ENCODE results near the gene MGAT1. TPM values are rescaled to one million over a fixed set of nuclear protein-coding genes. Genes with fewer than 3 reads are reported as not detected.
"Not testable (repeated sequence)": the region's sequence is repeated elsewhere in the genome, so short reads cannot be mapped to it uniquely, and the experiment has no call there.

Gene MGAT1
- total RNA-seq, 1 experiment from 2014 or later: 93.6 TPM

DNA sequence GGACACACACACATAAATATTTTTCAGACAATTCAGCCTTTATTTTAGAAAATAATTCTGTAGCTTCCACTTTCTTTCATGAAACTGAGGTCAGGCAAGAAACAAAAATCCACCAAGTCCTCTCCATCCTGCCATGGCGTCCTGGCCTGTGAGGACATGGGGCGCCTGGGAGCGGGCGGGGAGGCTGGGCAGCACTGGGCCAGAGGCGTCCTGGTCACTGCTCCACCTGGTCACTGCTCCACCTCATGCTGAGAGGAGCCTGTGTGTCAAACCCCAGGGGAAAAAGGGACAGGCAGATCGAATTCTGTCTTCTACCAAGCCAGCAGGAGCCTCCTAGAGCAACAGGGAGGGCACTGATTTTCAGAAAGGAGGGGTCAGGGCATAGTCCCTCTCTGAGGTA lies 12.1 kb downstream of the MGAT1 start:
- H3K9me3 Mint-ChIP-seq: no peaks in the 10 kb centered on the region
- TF ChIP-seq, protein P1, sequence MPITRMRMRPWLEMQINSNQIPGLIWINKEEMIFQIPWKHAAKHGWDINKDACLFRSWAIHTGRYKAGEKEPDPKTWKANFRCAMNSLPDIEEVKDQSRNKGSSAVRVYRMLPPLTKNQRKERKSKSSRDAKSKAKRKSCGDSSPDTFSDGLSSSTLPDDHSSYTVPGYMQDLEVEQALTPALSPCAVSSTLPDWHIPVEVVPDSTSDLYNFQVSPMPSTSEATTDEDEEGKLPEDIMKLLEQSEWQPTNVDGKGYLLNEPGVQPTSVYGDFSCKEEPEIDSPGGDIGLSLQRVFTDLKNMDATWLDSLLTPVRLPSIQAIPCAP (CRISPR knock-in tag; IDR thresholded peaks at IDR 0.05): no peak
- DNase-seq (ENCODE audit: low spot score) (no peak), ATAC-seq (no peak)
- H3K36me3 Mint-ChIP-seq: peaks cover 23% of the 10 kb centered on the region
- no peaks in the 10 kb centered on the region for H3K27me3 Mint-ChIP-seq (ENCODE audit: low read depth)
- H3K27ac Mint-ChIP-seq: peak overlapping the region; percentile 17; the same call in 1 of the 2 replicates
- CTCF ChIA-PET: interaction anchor here (1.0 to 1.7 kb wide), 9 partner anchors 9 to 384 kb away, joined by 3 to 8 read pairs (median 3); no protein-coding TSS in a partner anchor
- POLR2A ChIA-PET: no interaction called here
- H3K4me1 Mint-ChIP-seq: peaks cover 52% of the 10 kb centered on the region
- H3K4me3 Mint-ChIP-seq: no peak overlapping the region

DNA sequence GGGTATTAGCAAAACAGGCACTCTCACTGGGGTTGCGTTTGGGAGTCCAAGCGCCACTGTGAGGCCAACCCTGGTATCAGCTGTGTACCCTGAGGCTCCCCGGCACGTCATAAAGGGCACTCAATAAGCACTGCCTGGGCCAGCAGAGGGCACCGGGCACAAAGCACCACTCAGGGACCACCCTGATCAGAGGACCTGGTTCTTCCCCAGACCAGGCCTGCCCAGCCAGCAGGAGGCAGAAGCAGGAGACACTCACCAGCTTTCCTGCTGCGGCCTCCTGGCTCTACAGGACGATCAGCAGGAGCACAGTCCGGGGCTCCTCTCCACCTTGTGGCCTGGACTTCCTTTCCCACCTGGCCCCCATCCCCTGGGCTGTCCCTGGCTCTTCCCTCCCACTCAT lies 12.6 kb downstream of the MGAT1 start:
- Mint-ChIP-seq H3K27me3 (ENCODE audit: low read depth) (no peaks in the 10 kb centered on the region), H3K36me3 (peaks cover 20% of the 10 kb centered on the region), H3K27ac (peak overlapping the region; percentile 17), H3K4me3 (no peak overlapping the region), H3K9me3 (no peaks in the 10 kb centered on the region), H3K4me1 (peaks cover 54% of the 10 kb centered on the region)
- TF ChIP-seq GTF2I (CRISPR knock-in tag; conservative IDR thresholded peaks at IDR 0.05) (no peak), ZNF423 (CRISPR knock-in tag; IDR thresholded peaks at IDR 0.05) (0 out of 2 replicates have a peak, but pooled peaks have one; percentile 4)
- TF ChIP-seq, protein P2, sequence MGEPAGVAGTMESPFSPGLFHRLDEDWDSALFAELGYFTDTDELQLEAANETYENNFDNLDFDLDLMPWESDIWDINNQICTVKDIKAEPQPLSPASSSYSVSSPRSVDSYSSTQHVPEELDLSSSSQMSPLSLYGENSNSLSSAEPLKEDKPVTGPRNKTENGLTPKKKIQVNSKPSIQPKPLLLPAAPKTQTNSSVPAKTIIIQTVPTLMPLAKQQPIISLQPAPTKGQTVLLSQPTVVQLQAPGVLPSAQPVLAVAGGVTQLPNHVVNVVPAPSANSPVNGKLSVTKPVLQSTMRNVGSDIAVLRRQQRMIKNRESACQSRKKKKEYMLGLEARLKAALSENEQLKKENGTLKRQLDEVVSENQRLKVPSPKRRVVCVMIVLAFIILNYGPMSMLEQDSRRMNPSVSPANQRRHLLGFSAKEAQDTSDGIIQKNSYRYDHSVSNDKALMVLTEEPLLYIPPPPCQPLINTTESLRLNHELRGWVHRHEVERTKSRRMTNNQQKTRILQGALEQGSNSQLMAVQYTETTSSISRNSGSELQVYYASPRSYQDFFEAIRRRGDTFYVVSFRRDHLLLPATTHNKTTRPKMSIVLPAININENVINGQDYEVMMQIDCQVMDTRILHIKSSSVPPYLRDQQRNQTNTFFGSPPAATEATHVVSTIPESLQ (CRISPR knock-in tag; IDR thresholded peaks at IDR 0.05): no peak
- CTCF ChIA-PET: interaction anchor here (0.6 to 1.7 kb wide), 13 partner anchors 9 to 424 kb away, joined by 3 to 8 read pairs (median 3); partner anchors contain the start of gene MGAT1
- ATAC-seq (peak; percentile 56), DNase-seq (ENCODE audit: low spot score) (peak; percentile 60)
- POLR2A ChIA-PET: no interaction called here

DNA sequence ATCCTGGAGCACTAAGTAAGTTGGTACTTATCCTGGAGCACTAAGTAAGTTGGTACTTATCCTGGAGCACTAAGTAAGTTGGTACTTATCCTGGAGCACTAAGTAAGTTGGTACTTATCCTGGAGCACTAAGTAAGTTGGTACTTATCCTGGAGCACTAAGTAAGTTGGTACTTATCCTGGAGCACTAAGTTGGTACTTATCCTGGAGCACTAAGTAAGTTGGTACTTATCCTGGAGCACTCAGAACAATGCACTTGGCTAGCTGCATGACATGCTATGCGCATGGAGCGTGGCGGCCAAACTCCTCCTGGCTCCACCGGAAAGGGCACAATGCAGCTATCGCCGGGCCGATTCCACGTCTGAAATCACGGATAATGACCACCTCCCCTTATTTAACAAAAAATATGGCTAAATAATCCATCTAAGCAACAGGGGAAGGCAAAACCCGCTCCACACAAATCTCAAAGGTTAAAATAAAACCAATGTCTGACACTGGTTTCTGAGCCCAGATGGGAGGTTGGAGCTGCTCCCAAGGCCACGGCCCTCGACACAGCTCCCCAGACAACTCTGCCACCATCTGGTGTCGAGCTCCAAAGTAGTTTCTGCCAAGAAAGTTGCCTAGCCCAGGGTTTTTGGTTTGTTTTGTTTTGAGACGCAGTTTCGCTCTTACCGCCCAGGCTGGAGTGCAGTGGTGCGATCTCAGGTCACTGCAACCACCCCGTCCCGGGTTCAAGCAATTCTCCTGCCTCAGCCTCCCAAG lies 13.8 kb downstream of the MGAT1 start:
- POLR2A ChIA-PET: not testable (repeated sequence)
- peaks cover 57% of the 10 kb centered on the region for H3K4me1 Mint-ChIP-seq
- CTCF ChIA-PET: interaction anchor here (0.9 to 1.7 kb wide), 4 partner anchors 13 to 382 kb away, joined by 3 to 8 read pairs (median 4); partner anchors contain the start of gene MGAT1

DNA sequence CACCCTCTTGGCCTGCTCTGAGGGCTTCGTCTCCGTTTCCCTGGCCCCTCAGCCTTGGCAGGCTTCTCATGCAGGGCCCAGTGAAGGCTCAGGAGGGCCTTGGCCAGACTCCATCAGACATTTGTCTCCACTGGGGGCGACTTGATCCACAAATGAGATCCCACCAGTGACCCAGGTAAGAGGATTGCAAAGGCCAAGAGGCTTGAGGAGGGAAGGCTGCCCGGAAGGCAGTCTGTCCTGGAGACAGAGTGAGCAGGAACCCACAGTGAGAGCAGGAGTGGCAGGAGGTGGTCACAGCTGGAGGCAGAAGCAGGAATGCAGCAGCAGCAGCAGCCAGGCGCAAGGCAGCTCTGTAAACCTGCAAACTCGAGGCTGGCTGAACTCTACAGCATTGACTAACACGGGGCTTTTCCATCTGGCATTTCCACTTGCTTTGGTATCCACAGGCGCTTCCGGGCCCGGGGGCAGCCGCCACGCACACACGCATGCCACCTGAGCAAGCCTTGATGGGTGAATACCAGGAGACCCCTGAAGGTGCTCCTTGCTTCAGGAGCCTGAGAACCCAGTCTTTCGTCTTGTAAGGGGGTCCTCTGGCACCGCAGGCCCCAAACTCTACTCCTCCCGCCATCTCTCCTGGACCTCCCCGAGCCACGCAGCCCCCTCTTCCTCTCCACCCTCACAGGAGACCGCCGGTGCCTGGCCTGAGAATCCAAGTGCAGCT lies 14.7 kb downstream of the MGAT1 start:
- POLR2A ChIA-PET: no interaction called here
- CTCF ChIA-PET: interaction anchor here (0.7 to 5.4 kb wide), 5 partner anchors 12 to 123 kb away, joined by 3 to 37 read pairs (median 3); partner anchors contain the start of gene MGAT1
- no peak overlapping the region for H3K4me3 Mint-ChIP-seq
- no peaks in the 10 kb centered on the region for H3K27me3 Mint-ChIP-seq (ENCODE audit: low read depth)
- ATAC-seq (peak; percentile 10), DNase-seq (ENCODE audit: low spot score) (peak; percentile 34)
- H3K9me3 Mint-ChIP-seq: peaks cover under 1% of the 10 kb centered on the region; the same call in 1 of the 2 replicates
- peak overlapping the region; percentile 96 for H3K27ac Mint-ChIP-seq
- peaks cover 49% of the 10 kb centered on the region for H3K4me1 Mint-ChIP-seq
- peaks cover 20% of the 10 kb centered on the region for H3K36me3 Mint-ChIP-seq
- TF ChIP-seq ZNF263 (CRISPR knock-in tag; IDR thresholded peaks at IDR 0.05; ENCODE audit: low read depth) (no peak), ZNF423 (CRISPR knock-in tag; IDR thresholded peaks at IDR 0.05) (peak; percentile 43; the same call in 1 of the 2 replicates)

More for the DNA sequence above, 13.8 kb downstream of the MGAT1 start:
- H3K27ac Mint-ChIP-seq; ATAC-seq; H3K4me3 Mint-ChIP-seq; DNase-seq (ENCODE audit: low spot score); H3K9me3 Mint-ChIP-seq; H3K27me3 Mint-ChIP-seq (ENCODE audit: low read depth): not testable (repeated sequence)
- H3K36me3 Mint-ChIP-seq: peaks cover 20% of the 10 kb centered on the region

DNA sequence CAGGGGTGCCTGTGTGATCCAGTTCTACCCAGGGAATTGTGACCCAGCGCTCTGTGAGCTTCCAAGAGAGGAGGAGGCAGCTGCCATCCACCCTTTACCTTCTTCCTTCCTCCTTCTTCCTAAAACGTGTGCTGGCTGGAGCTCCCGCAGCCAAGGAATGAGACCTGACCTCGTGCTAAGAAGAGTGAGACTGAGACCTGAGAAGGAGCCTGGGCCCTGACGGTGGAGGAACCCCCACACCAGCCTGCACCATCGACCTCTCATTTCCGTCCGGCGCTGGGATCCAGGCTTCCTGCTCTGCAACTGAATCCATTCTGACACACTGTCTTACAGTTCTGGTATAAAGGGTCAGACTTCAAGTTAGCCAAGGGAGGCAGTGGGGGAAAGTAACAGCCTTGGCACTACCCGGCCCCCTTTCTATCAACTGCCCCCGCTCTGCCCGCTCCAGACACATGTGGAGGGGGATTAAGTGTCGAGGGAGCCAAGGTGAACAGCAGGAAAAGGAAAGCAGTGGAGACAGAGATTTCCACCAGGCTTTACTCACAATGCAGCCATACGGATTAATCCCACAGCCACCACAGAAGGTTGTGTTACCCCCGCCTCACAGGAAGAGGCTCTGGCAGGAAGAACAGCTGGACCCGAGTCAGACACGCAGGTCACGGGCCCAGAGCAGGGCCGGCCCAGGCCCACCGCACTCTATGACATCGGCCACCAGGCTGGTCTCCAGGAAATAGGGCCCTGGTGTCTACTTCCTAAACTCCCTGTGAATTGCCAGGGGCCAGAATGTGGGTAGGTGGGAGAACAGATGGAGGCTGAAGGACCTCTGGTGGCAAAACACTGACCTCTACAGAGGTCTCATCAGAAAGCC lies 15.8 kb downstream of the MGAT1 start:
- DNase-seq (ENCODE audit: low spot score): no peak
- peaks cover 11% of the 10 kb centered on the region for H3K9me3 Mint-ChIP-seq
- no peak overlapping the region for H3K4me3 Mint-ChIP-seq
- no peak for ATAC-seq
- CTCF ChIA-PET: interaction anchor here (0.8 to 5.4 kb wide), 21 partner anchors 9 to 458 kb away, joined by 3 to 37 read pairs (median 5); partner anchors contain the start of genes FLT4 and MGAT1
- no peak for TF ChIP-seq PRRX2 (CRISPR knock-in tag; IDR thresholded peaks at IDR 0.05)
- no peak for TF ChIP-seq TP53 (CRISPR knock-in tag; IDR thresholded peaks at IDR 0.05)
- no peak for TF ChIP-seq NR1H2 (CRISPR knock-in tag; IDR thresholded peaks at IDR 0.05)
- no peak for TF ChIP-seq ZNF396 (CRISPR knock-in tag; IDR thresholded peaks at IDR 0.05; ENCODE audit: borderline replicate concordance)
- TF ChIP-seq, protein P3, sequence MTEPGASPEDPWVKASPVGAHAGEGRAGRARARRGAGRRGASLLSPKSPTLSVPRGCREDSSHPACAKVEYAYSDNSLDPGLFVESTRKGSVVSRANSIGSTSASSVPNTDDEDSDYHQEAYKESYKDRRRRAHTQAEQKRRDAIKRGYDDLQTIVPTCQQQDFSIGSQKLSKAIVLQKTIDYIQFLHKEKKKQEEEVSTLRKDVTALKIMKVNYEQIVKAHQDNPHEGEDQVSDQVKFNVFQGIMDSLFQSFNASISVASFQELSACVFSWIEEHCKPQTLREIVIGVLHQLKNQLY (CRISPR knock-in tag; IDR thresholded peaks at IDR 0.05): no peak
- TF ChIP-seq ZNF138 (CRISPR knock-in tag; conservative IDR thresholded peaks at IDR 0.05): no peak
- TF ChIP-seq ZNF121 (CRISPR knock-in tag; IDR thresholded peaks at IDR 0.05): no peak
- POLR2A ChIA-PET: interaction anchor here (0.9 to 1.3 kb wide), 3 partner anchors 24 to 74 kb away, joined by 4 to 6 read pairs (median 5); no protein-coding TSS in a partner anchor
- peak overlapping the region; percentile 95 for H3K27ac Mint-ChIP-seq
- no peaks in the 10 kb centered on the region for H3K27me3 Mint-ChIP-seq (ENCODE audit: low read depth)
- peaks cover 19% of the 10 kb centered on the region for H3K36me3 Mint-ChIP-seq
- peaks cover 48% of the 10 kb centered on the region for H3K4me1 Mint-ChIP-seq
